GM12878 (cell line): ENCODE measurements around the gene TTLL6. TPM values are rescaled to one million over a fixed set of nuclear protein-coding genes. Genes with fewer than 3 reads are reported as not detected.

Experiments
- ATAC-seq: fragments of 200-7000 bp; cut with Tn5 transposase; 3 replicates; pipeline ENCODE4 v1.9.1; 2020; ENCODE audit warnings: mild to moderate bottlenecking, moderate library complexity
- BruUV-seq: library from RNA; stranded (reverse); fragments of 400-500 nt; replicated peaks from 2 replicates; lab custom pipeline; 2021; lab: Mats Ljungman, UMichigan
- CTCF ChIA-PET: fragments of 300-600 bp; sonication (Branson Sonifier 250); formaldehyde crosslinking; extraction: SDS; loops from one replicate; lab custom pipeline; 2021; ENCODE audit warnings: inconsistent platforms; lab: Yijun Ruan, JAX
- POLR2A ChIA-PET: fragments of 350-600 bp; formaldehyde crosslinking; extraction: SDS; loops from one replicate; lab custom pipeline; 2021; ENCODE audit warnings: inconsistent platforms; lab: Charles Lee
- RAD21 ChIA-PET: fragments of 300-600 bp; sonication (Branson Sonifier 250); formaldehyde crosslinking; loops from one replicate; lab custom pipeline; 2023; ENCODE audit warnings: antibody characterized with exemption; ENCODE audit not compliant: unreplicated experiment; lab: Charles Lee
- SMC1A ChIA-PET: fragments of 300-600 bp; sonication (Branson Sonifier 250); formaldehyde crosslinking; loops from one replicate; lab custom pipeline; 2023; ENCODE audit not compliant: unreplicated experiment, uncharacterized antibody; lab: Charles Lee
- DNase-seq: peaks from one replicate; pipeline ENCODE4 v3.0.0-alpha.2; 2011; ENCODE audit warnings: low read depth, low spot score
- FAIRE-seq: peaks from 3 replicates; lab custom pipeline; 2011; peaks lifted over from hg19 to GRCh38; lab: Jason Lieb, UNC
- H2AFZ ChIP-seq: 2 replicates; pipeline ENCODE4 v1.6.0; 2011; ENCODE audit warnings: low read depth, low read length, control low read depth; ENCODE audit not compliant: control insufficient read depth
- H3K27ac ChIP-seq: 2 replicates; pipeline ENCODE4 v1.5.1; 2011; ENCODE audit warnings: control low read depth; ENCODE audit not compliant: control insufficient read depth, insufficient read depth
- H3K27me3 ChIP-seq, 2 experiments: replicated peaks in 1 of 2; 2 replicates each; pipeline versions ENCODE4 v1.6.0 to v1.6.1; 2011; ENCODE audit warnings: low read length in 1 of 2; ENCODE audit not compliant: control insufficient read depth in 2 of 2, insufficient read depth in 2 of 2
- H3K36me3 ChIP-seq, 2 experiments: 2 replicates each; pipeline ENCODE4 v1.5.1; 2011; ENCODE audit warnings: low read length in 1 of 2; ENCODE audit not compliant: control insufficient read depth in 2 of 2, insufficient read depth in 2 of 2
- H3K4me1 ChIP-seq: 2 replicates; pipeline ENCODE4 v1.6.1; 2011; ENCODE audit warnings: mild to moderate bottlenecking, low read length, moderate library complexity, mixed read lengths; ENCODE audit not compliant: control insufficient read depth, insufficient read depth
- H3K4me2 ChIP-seq: 2 replicates; pipeline ENCODE4 v1.6.0; 2011; ENCODE audit warnings: control low read depth; ENCODE audit not compliant: control insufficient read depth, insufficient read depth
- H3K4me3 ChIP-seq: fragments of 200-600 bp; sonication (generic); 2 replicates; pipeline ENCODE4 v1.5.1; 2016
- H3K79me2 ChIP-seq: 2 replicates; pipeline ENCODE4 v1.6.0; 2011; ENCODE audit warnings: low read length; ENCODE audit not compliant: control insufficient read depth, insufficient read depth
- H3K9ac ChIP-seq: 2 replicates; pipeline ENCODE4 v1.8.0; 2011; ENCODE audit warnings: low read length, control low read depth, mixed read lengths; ENCODE audit not compliant: control insufficient read depth, insufficient read depth
- H3K9me3 ChIP-seq: replicated peaks from 3 replicates; pipeline ENCODE4 v1.5.1; 2011; ENCODE audit warnings: mild to moderate bottlenecking, low read length; ENCODE audit not compliant: control insufficient read depth, insufficient read depth
- H4K20me1 ChIP-seq: 2 replicates; pipeline ENCODE4 v1.6.0; 2011; ENCODE audit not compliant: control insufficient read depth, insufficient read depth
- BHLHE40 ChIP-seq, 2 experiments: fragments of 450-650 bp in 1 of 2; IDR thresholded peaks; 2 replicates each; pipeline ENCODE4 v1.6.1; 2011 to 2017; ENCODE audit warnings: low read depth in 2 of 2, borderline replicate concordance in 1 of 2, improper control_type of control experiment in 1 of 2, low read length in 1 of 2, mild to moderate bottlenecking in 1 of 2
- BRCA1 ChIP-seq: IDR thresholded peaks from 2 replicates; pipeline ENCODE4 v1.6.1; 2011; ENCODE audit warnings: low read depth, low read length, improper control_type of control experiment
- CTCF ChIP-seq, 3 experiments: IDR thresholded peaks in 2 of 3; conservative IDR thresholded peaks in 1 of 3; 2 replicates each; pipeline ENCODE4 v1.5.1; 2011; ENCODE audit warnings: low read depth in 3 of 3, low read length in 3 of 3, mild to moderate bottlenecking in 3 of 3, control low read depth in 2 of 3, moderate library complexity in 2 of 3, inconsistent platforms in 1 of 3, mixed read lengths in 1 of 3; ENCODE audit not compliant: control insufficient read depth in 2 of 3, insufficient read depth in 1 of 3; ENCODE audit errors: extremely low read depth in 1 of 3
- EED ChIP-seq: sonication (generic); IDR thresholded peaks from 2 replicates; pipeline ENCODE4 v1.6.1; 2016; ENCODE audit warnings: antibody characterized with exemption, low read depth
- ELK1 ChIP-seq: IDR thresholded peaks from 2 replicates; pipeline ENCODE4 v1.6.1; 2012; ENCODE audit warnings: low read depth, low read length, improper control_type of control experiment
- HDGF ChIP-seq: fragments of 450-650 bp; IDR thresholded peaks from 2 replicates; pipeline ENCODE4 v1.6.1; 2016; ENCODE audit warnings: antibody characterized with exemption
- IKZF1 ChIP-seq: fragments of 450-650 bp; conservative IDR thresholded peaks from 2 replicates; pipeline ENCODE4 v1.6.1; 2017; ENCODE audit warnings: antibody characterized with exemption, mild to moderate bottlenecking
- MEF2B ChIP-seq: fragments of 450-650 bp; IDR thresholded peaks from 2 replicates; pipeline ENCODE4 v1.6.1; 2018; ENCODE audit warnings: mild to moderate bottlenecking, moderate library complexity; ENCODE audit not compliant: partially characterized antibody, poor library complexity, severe bottlenecking
- MLLT1 ChIP-seq: fragments of 450-650 bp; IDR thresholded peaks from 2 replicates; pipeline ENCODE4 v1.6.1; 2016; ENCODE audit warnings: mild to moderate bottlenecking
- NBN ChIP-seq: fragments of 450-650 bp; IDR thresholded peaks from 2 replicates; pipeline ENCODE4 v1.6.1; 2016
- RAD21 ChIP-seq: IDR thresholded peaks from 2 replicates; pipeline ENCODE4 v1.6.1; 2011; ENCODE audit warnings: mild to moderate bottlenecking, low read depth, low read length, moderate library complexity; ENCODE audit not compliant: insufficient read depth
- SMC3 ChIP-seq: IDR thresholded peaks from 2 replicates; pipeline ENCODE4 v1.6.1; 2011; ENCODE audit warnings: low read length, improper control_type of control experiment, borderline replicate concordance
- SP1 ChIP-seq: IDR thresholded peaks from one replicate; pipeline ENCODE4 v1.6.1; 2011; ENCODE audit warnings: low read depth, low read length
- TARDBP ChIP-seq: IDR thresholded peaks from 2 replicates; pipeline ENCODE4 v1.6.1; 2016; ENCODE audit warnings: borderline replicate concordance
- YBX1 ChIP-seq: fragments of 450-650 bp; IDR thresholded peaks from 2 replicates; pipeline ENCODE4 v1.6.1; 2016; ENCODE audit warnings: antibody characterized with exemption
- YY1 ChIP-seq: IDR thresholded peaks from 2 replicates; pipeline ENCODE4 v1.6.1; 2011; ENCODE audit warnings: low read depth, mild to moderate bottlenecking, low read length
- ZNF274 ChIP-seq: IDR thresholded peaks from one replicate; pipeline ENCODE4 v1.8.0; 2011; ENCODE audit not compliant: insufficient read length, insufficient read depth
- ZSCAN29 ChIP-seq: fragments of 450-650 bp; IDR thresholded peaks from 2 replicates; pipeline ENCODE4 v1.6.1; 2017; ENCODE audit warnings: mild to moderate bottlenecking, moderate library complexity
- WGBS: methylation state at CpG from one replicate; pipeline ENCODE4 v1.1.6; 2016; ENCODE audit warnings: low lambda C conversion rate; ENCODE audit not compliant: insufficient replicate concordance, insufficient coverage; ENCODE audit errors: missing lambda C conversion rate; 5-methylcytosine and 5-hydroxymethylcytosine counted together
- in situ Hi-C: fragments of 300-500 bp; cut with MboI; formaldehyde crosslinking; loops from 9 replicates; pipeline ENCODE4 v1.14.3; 2018; ENCODE audit warnings: mixed read lengths
- intact Hi-C: fragments of 100-400 bp; cut with micrococcal nuclease; formaldehyde crosslinking; loops from one replicate; pipeline ENCODE4 v1.14.2; 2022; ENCODE audit not compliant: unreplicated experiment
- polyA plus RNA-seq, 11 experiments: library from polyadenylated mRNA; depleted of rRNA in 4 of 11; unstranded in 6 of 11; stranded (reverse) in 5 of 11; fragments of >200 nt; fragmentation: Nextera tagmentation in 4 of 11; fragmentation: Illumina TruSeq in 1 of 11; extraction: Ambion mirVana in 4 of 11; extraction: Trizol in 1 of 11; gene quantifications; 1 replicate in 1 of 11; 2 replicates in 10 of 11; pipeline versions ENCODE4 v1.2.1 to v1.2.3, GENCODE V29; 2011 to 2016; ENCODE audit warnings: inconsistent platforms in 2 of 11, missing spikeins in 2 of 11, low read depth in 1 of 11
- total RNA-seq, 4 experiments: library from RNA; depleted of rRNA in 3 of 4; stranded (reverse); fragments of >200 nt in 3 of 4; fragmentation: Illumina TruSeq in 1 of 4; extraction: Trizol in 1 of 4; gene quantifications; 2 replicates each; pipeline versions ENCODE4 v1.2.1 to v1.2.3, GENCODE V29; 2013 to 2021
- TF ChIP-seq, protein P1 (sequence below): fragments of 450-650 bp; IDR thresholded peaks from 2 replicates; pipeline ENCODE4 v1.6.1; 2017; ENCODE audit warnings: borderline replicate concordance

The TTLL6 gene
- total and polyA plus RNA-seq, 10 of the 15 experiments (the other 5 are each of a cell fraction or from before 2014, with no cell fraction given) = 0.06 to 0.36 (median 0.13) TPM; not detected in 4

DNA sequence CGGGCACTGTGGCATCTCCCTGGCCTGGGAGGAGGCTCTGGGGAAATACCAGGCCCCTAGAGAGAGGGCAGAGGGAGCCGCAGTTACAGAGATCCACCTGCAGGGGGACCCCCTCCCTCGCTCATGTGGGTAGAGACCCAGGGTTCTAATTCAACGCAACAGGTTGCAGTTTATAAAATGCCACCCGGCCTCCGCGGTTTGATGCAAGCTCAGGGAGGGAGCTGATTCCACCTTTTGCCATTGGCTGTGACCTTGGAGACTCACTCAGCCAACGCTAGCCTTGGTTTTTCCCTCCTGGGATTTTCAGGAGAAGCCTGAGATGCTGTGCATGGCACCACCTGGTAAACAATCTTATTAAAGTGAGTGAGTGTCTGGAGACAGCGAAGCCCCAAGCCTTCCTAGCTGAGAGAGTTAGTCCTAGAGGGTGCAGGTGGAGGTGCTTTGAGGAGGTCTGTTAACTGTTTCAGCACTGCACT, 12.1 kb downstream of the TTLL6 start:
- CTCF ChIA-PET = interaction anchor here (0.6 to 16.6 kb wide), 17 partner anchors 8 to 389 kb away, joined by 3 to 470 read pairs (median 8); partner anchors contain the start of genes ATP5MC1 and TTLL6
- 13% methylated on average over 9 of the region's 9 CpGs for WGBS
- FAIRE-seq = no peak
- TF ChIP-seq ZSCAN29 = no peak
- TF ChIP-seq RAD21 = peak; percentile 93
- no peak for TF ChIP-seq MLLT1
- no peak for TF ChIP-seq NBN
- TF ChIP-seq SMC3 = peak; percentile 98
- peak; percentile 42 for TF ChIP-seq MEF2B
- peak; percentile 89 to 95 (median 90) for TF ChIP-seq CTCF (IDR thresholded peaks at IDR 0.05 in 2 of 3, conservative IDR thresholded peaks at IDR 0.05 in 1 of 3; ENCODE audit: control insufficient read depth in 2 of 3, extremely low read depth in 1 of 3, insufficient read depth in 1 of 3, low read depth in 3 of 3, low read length in 3 of 3)
- TF ChIP-seq YY1 = peak; percentile 53; the same call in 1 of the 2 replicates
- TF ChIP-seq SP1 = peak; percentile 35
- TF ChIP-seq EED = no peak
- no peak for TF ChIP-seq ELK1
- TF ChIP-seq YBX1 = no peak
- TF ChIP-seq BRCA1 = no peak
- no peak for TF ChIP-seq BHLHE40 (IDR thresholded peaks at IDR 0.05; ENCODE audit: borderline replicate concordance in 1 of 2, low read depth in 2 of 2, low read length in 1 of 2)
- TF ChIP-seq IKZF1 = no peak
- TF ChIP-seq HDGF = no peak
- TF ChIP-seq, protein P1, sequence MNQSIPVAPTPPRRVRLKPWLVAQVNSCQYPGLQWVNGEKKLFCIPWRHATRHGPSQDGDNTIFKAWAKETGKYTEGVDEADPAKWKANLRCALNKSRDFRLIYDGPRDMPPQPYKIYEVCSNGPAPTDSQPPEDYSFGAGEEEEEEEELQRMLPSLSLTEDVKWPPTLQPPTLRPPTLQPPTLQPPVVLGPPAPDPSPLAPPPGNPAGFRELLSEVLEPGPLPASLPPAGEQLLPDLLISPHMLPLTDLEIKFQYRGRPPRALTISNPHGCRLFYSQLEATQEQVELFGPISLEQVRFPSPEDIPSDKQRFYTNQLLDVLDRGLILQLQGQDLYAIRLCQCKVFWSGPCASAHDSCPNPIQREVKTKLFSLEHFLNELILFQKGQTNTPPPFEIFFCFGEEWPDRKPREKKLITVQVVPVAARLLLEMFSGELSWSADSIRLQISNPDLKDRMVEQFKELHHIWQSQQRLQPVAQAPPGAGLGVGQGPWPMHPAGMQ = no peak
- no peak for TF ChIP-seq TARDBP
- no peak for TF ChIP-seq ZNF274

More for the DNA sequence above, 12.1 kb downstream of the TTLL6 start:
- 0 out of 2 replicates have a peak overlapping the region, but pooled peaks have one; percentile 7 for H2AFZ ChIP-seq
- H3K36me3 ChIP-seq = no peaks in the 10 kb centered on the region
- H3K9me3 ChIP-seq = no peaks in the 10 kb centered on the region
- no peaks in the 10 kb centered on the region for H4K20me1 ChIP-seq
- no peak overlapping the region for H3K9ac ChIP-seq
- no TSS peak for BruUV-seq
- H3K27ac ChIP-seq = no peak overlapping the region
- no peak overlapping the region for H3K4me3 ChIP-seq
- intact Hi-C loops (loop anchor here (1.0 to 2.0 kb wide), 2 partner anchors 74 to 228 kb away; no protein-coding TSS in a partner anchor), in situ Hi-C loops (loop anchor here (5.0 kb wide), 1 partner anchor 227 kb away; no protein-coding TSS in a partner anchor)
- ATAC-seq (peak; percentile 98), DNase-seq (no peak)
- no peak overlapping the region for H3K4me2 ChIP-seq
- no peaks in the 10 kb centered on the region for H3K79me2 ChIP-seq
- no peaks in the 10 kb centered on the region; a peak in 2 of 4 replicates for H3K27me3 ChIP-seq
- ChIA-PET SMC1A (interaction anchor here (0.7 to 8.4 kb wide), 14 partner anchors 29 to 128 kb away, joined by 3 to 134 read pairs (median 4); partner anchors contain the start of gene ATP5MC1), POLR2A (interaction anchor here (1.2 kb wide), 1 partner anchor 74 kb away, joined by 4 read pairs; no protein-coding TSS in a partner anchor), RAD21 (interaction anchor here (0.7 to 18.8 kb wide), 4 partner anchors 10 to 126 kb away, joined by 3 to 376 read pairs (median 9); no protein-coding TSS in a partner anchor)
- H3K4me1 ChIP-seq = no peaks in the 10 kb centered on the region
